Loucy (cell line): ENCODE results near the gene SNRNP200.

Source experiments
- H2AFZ ChIP-seq: fragments of 200-600 bp; sonication (generic); 2 replicates; pipeline ENCODE4 v1.6.0; 2016; ENCODE audit warnings: antibody characterized with exemption, mild to moderate bottlenecking, low read length, moderate library complexity
- H3F3A ChIP-seq: fragments of 200-600 bp; 2 replicates; pipeline ENCODE4 v1.6.0; 2016; ENCODE audit warnings: antibody characterized with exemption, low read depth, mild to moderate bottlenecking
- H3K27me3 ChIP-seq: fragments of 200-600 bp; sonication (generic); 2 replicates; pipeline ENCODE4 v1.6.1; 2014; ENCODE audit warnings: low read length, mild to moderate bottlenecking; ENCODE audit not compliant: insufficient read depth, poor library complexity, severe bottlenecking
- H3K36me3 ChIP-seq: fragments of 200-600 bp; sonication (generic); 2 replicates; pipeline ENCODE4 v1.6.1; 2016; ENCODE audit warnings: low read length; ENCODE audit not compliant: insufficient read depth
- H3K4me1 ChIP-seq: fragments of 200-600 bp; sonication (generic); 2 replicates; pipeline ENCODE4 v1.5.1; 2014; ENCODE audit warnings: low read length, mild to moderate bottlenecking; ENCODE audit not compliant: insufficient read depth, poor library complexity, severe bottlenecking
- H3K4me2 ChIP-seq: fragments of 200-600 bp; sonication (generic); 2 replicates; pipeline ENCODE4 v1.6.0; 2014; ENCODE audit warnings: antibody characterized with exemption, low read length, low read depth, mild to moderate bottlenecking; ENCODE audit not compliant: poor library complexity, severe bottlenecking
- H3K4me3 ChIP-seq: fragments of 200-600 bp; sonication (generic); 2 replicates; pipeline ENCODE4 v1.5.1; 2014; ENCODE audit warnings: low read length, mild to moderate bottlenecking, mixed read lengths; ENCODE audit not compliant: poor library complexity, severe bottlenecking
- H3K79me2 ChIP-seq: fragments of 200-600 bp; sonication (generic); 2 replicates; pipeline ENCODE4 v1.6.1; 2014; ENCODE audit warnings: low read length; ENCODE audit not compliant: insufficient read depth
- H3K9ac ChIP-seq: fragments of 200-600 bp; sonication (generic); 2 replicates; pipeline ENCODE4 v1.6.0; 2014; ENCODE audit warnings: mild to moderate bottlenecking, low read depth, low read length, moderate library complexity; ENCODE audit not compliant: poor library complexity, severe bottlenecking
- H3K9me2 ChIP-seq: fragments of 200-600 bp; sonication (generic); replicated peaks from 2 replicates; pipeline ENCODE4 v1.6.1; 2016; ENCODE audit warnings: low read depth, low read length, mixed read lengths
- H3K9me3 ChIP-seq: fragments of 200-600 bp; sonication (generic); 2 replicates; pipeline ENCODE4 v1.6.1; 2014; ENCODE audit warnings: mild to moderate bottlenecking, antibody characterized with exemption, low read length, low read depth; ENCODE audit not compliant: insufficient read depth
- H4K20me1 ChIP-seq: fragments of 200-600 bp; sonication (generic); 2 replicates; pipeline ENCODE4 v1.6.0; 2014; ENCODE audit warnings: antibody characterized with exemption, low read length, mild to moderate bottlenecking; ENCODE audit not compliant: insufficient read depth, poor library complexity, severe bottlenecking
- EZH2phosphoT487 ChIP-seq: fragments of 200-600 bp; IDR thresholded peaks from 2 replicates; pipeline ENCODE4 v1.6.1; 2018; ENCODE audit warnings: antibody characterized with exemption, mild to moderate bottlenecking, moderate library complexity, borderline replicate concordance
- TF ChIP-seq, protein P1 (sequence below): fragments of 200-600 bp; sonication (generic); conservative IDR thresholded peaks from 2 replicates; pipeline ENCODE4 v1.5.1; 2014; ENCODE audit warnings: mild to moderate bottlenecking, antibody characterized with exemption, low read length

SNRNP200 gene

DNA sequence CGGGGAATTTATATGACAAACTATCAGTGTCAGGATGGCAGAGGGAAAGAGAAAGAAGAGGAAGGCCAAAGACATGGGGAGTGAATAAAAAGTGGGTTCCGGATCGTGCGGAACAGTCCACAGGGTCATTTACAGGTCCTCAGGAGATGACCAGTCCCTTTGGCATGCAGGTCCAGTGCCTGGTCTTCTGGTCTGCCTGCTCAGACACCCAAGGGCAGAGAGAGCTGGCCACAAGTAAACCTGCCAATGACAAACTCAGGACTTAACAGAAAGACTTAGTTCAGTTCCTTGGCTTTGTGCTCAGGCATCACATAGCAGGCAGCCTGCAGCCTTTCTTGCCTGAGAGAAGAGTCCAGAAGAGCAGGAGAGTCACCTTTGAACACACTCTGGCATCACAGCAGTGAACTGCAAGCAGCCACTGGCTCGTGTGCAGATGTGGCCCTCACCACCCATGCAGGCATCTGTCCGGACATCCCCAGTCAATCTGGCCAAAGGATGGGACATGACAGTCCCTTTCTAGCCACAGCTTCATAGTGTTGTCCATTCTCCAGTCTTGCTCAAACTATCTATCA is 53.5 kb downstream of the SNRNP200 start:
- Histone ChIP-seq H3K4me2 (no peak overlapping the region), H3K9me3 (no peaks in the 10 kb centered on the region), H3K79me2 (no peaks in the 10 kb centered on the region; the same call in 1 of the 2 replicates), H3K27me3 (no peaks in the 10 kb centered on the region), H3K9me2 (no peaks in the 10 kb centered on the region), H3K4me3 (no peak overlapping the region), H3K9ac (no peak overlapping the region), H3K4me1 (peaks cover 2% of the 10 kb centered on the region), H3F3A (no peaks in the 10 kb centered on the region), H3K36me3 (peaks cover 41% of the 10 kb centered on the region; the same call in 1 of the 2 replicates), H4K20me1 (peaks cover 1% of the 10 kb centered on the region), H2AFZ (no peak overlapping the region)
- TF ChIP-seq, protein P1, sequence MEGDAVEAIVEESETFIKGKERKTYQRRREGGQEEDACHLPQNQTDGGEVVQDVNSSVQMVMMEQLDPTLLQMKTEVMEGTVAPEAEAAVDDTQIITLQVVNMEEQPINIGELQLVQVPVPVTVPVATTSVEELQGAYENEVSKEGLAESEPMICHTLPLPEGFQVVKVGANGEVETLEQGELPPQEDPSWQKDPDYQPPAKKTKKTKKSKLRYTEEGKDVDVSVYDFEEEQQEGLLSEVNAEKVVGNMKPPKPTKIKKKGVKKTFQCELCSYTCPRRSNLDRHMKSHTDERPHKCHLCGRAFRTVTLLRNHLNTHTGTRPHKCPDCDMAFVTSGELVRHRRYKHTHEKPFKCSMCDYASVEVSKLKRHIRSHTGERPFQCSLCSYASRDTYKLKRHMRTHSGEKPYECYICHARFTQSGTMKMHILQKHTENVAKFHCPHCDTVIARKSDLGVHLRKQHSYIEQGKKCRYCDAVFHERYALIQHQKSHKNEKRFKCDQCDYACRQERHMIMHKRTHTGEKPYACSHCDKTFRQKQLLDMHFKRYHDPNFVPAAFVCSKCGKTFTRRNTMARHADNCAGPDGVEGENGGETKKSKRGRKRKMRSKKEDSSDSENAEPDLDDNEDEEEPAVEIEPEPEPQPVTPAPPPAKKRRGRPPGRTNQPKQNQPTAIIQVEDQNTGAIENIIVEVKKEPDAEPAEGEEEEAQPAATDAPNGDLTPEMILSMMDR = no peak
- TF ChIP-seq EZH2phosphoT487 = no peak

DNA sequence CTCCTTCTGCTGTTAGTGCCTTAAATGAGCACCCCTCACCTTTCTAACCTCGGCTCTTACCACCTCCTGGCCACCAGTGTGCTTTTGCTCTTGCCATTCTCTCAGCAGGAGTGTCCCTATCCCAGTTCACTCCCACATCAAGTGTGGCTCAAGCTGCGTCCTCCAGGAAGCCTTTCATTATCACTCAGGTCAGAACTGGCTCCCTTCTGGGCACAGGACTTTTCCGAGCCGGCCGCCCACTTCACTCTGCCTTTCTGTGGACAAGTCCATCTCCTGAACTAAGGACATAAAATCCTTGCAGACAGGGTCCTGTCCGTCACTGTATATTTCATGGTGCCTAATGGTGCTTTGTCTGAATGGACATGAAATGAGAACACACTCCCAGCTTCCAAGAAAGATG is 55.2 kb downstream of the SNRNP200 start:
- TF ChIP-seq EZH2phosphoT487 = no peak
- TF ChIP-seq, protein P1 = no peak
- no peaks in the 10 kb centered on the region for H3K79me2 ChIP-seq
- H3F3A ChIP-seq = no peaks in the 10 kb centered on the region
- no peaks in the 10 kb centered on the region for H4K20me1 ChIP-seq
- no peaks in the 10 kb centered on the region for H3K27me3 ChIP-seq
- H3K9me2 ChIP-seq = no peaks in the 10 kb centered on the region
- no peak overlapping the region for H3K4me2 ChIP-seq
- no peak overlapping the region for H2AFZ ChIP-seq
- H3K9me3 ChIP-seq = no peaks in the 10 kb centered on the region
- no peak overlapping the region for H3K9ac ChIP-seq
- H3K4me3 ChIP-seq = no peak overlapping the region
- peaks cover 32% of the 10 kb centered on the region; the same call in 1 of the 2 replicates for H3K36me3 ChIP-seq
- no peaks in the 10 kb centered on the region for H3K4me1 ChIP-seq

DNA sequence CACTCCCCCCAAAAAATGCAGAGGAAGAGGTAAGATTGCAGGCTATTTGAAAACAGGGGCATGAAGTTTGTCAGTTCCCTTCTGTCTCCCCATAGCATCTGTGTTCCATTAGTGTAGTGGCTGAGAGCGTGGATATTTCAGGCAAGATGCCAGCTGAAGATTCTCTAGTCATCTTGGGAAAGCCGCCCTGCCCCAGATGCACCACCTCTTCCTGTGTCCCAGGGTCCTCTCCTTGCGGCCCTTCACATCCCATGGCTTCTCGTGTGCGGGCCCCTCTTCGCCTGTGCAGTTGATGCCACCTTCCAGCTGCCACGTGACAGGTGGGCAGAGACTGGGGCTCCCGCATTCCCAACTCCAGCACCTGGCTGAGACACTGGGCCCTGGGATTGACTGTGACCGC is 55.7 kb downstream of the SNRNP200 start:
- H3K9me2 ChIP-seq = no peaks in the 10 kb centered on the region
- H3K79me2 ChIP-seq = no peaks in the 10 kb centered on the region
- H3K36me3 ChIP-seq = peaks cover 27% of the 10 kb centered on the region; the same call in 1 of the 2 replicates
- no peak overlapping the region for H2AFZ ChIP-seq
- no peak overlapping the region for H3K4me2 ChIP-seq
- no peaks in the 10 kb centered on the region for H3K4me1 ChIP-seq
- no peaks in the 10 kb centered on the region for H3K9me3 ChIP-seq
- no peaks in the 10 kb centered on the region for H4K20me1 ChIP-seq
- no peak for TF ChIP-seq EZH2phosphoT487
- TF ChIP-seq, protein P1 = no peak
- H3F3A ChIP-seq = no peaks in the 10 kb centered on the region
- H3K9ac ChIP-seq = no peak overlapping the region
- H3K27me3 ChIP-seq = no peaks in the 10 kb centered on the region
- no peak overlapping the region for H3K4me3 ChIP-seq
